GM21515 (cell line): ENCODE results near the gene MMP28.
"Not testable (repeated sequence)": the region's sequence is repeated elsewhere in the genome, so short reads cannot be mapped to it uniquely, and the experiment has no call there.

ENCODE experiments used
- ATAC-seq: cut with Tn5 transposase; IDR thresholded peaks from one replicate; pipeline ENCODE4 v1.9.1; 2021; ENCODE audit not compliant: unreplicated experiment

MMP28 gene

GRCh38 chr17:35766903-35767510 is 28.4 kb downstream of the MMP28 start:
- ATAC-seq: no peak

- ATAC-seq: no peak
Observed at GRCh38 chr17:35766489-35766877, 29.0 kb downstream of the MMP28 start.

- ATAC-seq: no peak
Observed at GRCh38 chr17:35765756-35766488, 29.5 kb downstream of the MMP28 start.

GRCh38 chr17:35765086-35765710 is 30.2 kb downstream of the MMP28 start:
- ATAC-seq: no peak

GRCh38 chr17:35764123-35764991 is 31.1 kb downstream of the MMP28 start:
- peak; percentile 71 for ATAC-seq

- no peak for ATAC-seq
Observed at GRCh38 chr17:35763767-35764122, 31.7 kb downstream of the MMP28 start.

- ATAC-seq: no peak
Observed at GRCh38 chr17:35761601-35762000, 33.8 kb downstream of the MMP28 start.

GRCh38 chr17:35760587-35760986 is 34.9 kb downstream of the MMP28 start, which contains the start of gene C17orf50:
C17orf50 (plus strand) TSS chr17:35760887; CDS start chr17:35760942, 55 bp downstream.
- no peak for ATAC-seq

- no peak for ATAC-seq
Observed at GRCh38 chr17:35757243-35757642, 38.2 kb downstream of the MMP28 start.

- ATAC-seq: no peak
Observed at GRCh38 chr17:35752945-35753764, 42.3 kb downstream of the MMP28 start, which contains the start of gene GAS2L2. GAS2L2 (minus strand) TSS chr17:35753239; CDS start chr17:35752850, 389 bp downstream.

GRCh38 chr17:35752471-35752870 is 43.0 kb downstream of the MMP28 start:
- no peak for ATAC-seq

- not testable (repeated sequence) for ATAC-seq
Observed at GRCh38 chr17:35751541-35751940, 43.9 kb downstream of the MMP28 start.

GRCh38 chr17:35750526-35751395 is 44.7 kb downstream of the MMP28 start:
- no peak for ATAC-seq

GRCh38 chr17:35749560-35750412 is 45.7 kb downstream of the MMP28 start:
- ATAC-seq: no peak

GRCh38 chr17:35748979-35749378 is 46.5 kb downstream of the MMP28 start:
- ATAC-seq: no peak

GRCh38 chr17:35748341-35748841 is 47.0 kb downstream of the MMP28 start:
- no peak for ATAC-seq

GRCh38 chr17:35747540-35748017 is 47.9 kb downstream of the MMP28 start:
- peak; percentile 58 for ATAC-seq

GRCh38 chr17:35745749-35746320 is 49.6 kb downstream of the MMP28 start:
- ATAC-seq: no peak
